GM21423 (cell line): ENCODE measurements around the gene ATP5PF.
"Not testable (repeated sequence)": the region's sequence is repeated elsewhere in the genome, so short reads cannot be mapped to it uniquely, and the experiment has no call there.

Source experiments
- ATAC-seq: cut with Tn5 transposase; IDR thresholded peaks from one replicate; pipeline ENCODE4 v1.9.1; 2021; ENCODE audit warnings: mild to moderate bottlenecking, moderate library complexity; ENCODE audit not compliant: unreplicated experiment

Gene ATP5PF

DNA sequence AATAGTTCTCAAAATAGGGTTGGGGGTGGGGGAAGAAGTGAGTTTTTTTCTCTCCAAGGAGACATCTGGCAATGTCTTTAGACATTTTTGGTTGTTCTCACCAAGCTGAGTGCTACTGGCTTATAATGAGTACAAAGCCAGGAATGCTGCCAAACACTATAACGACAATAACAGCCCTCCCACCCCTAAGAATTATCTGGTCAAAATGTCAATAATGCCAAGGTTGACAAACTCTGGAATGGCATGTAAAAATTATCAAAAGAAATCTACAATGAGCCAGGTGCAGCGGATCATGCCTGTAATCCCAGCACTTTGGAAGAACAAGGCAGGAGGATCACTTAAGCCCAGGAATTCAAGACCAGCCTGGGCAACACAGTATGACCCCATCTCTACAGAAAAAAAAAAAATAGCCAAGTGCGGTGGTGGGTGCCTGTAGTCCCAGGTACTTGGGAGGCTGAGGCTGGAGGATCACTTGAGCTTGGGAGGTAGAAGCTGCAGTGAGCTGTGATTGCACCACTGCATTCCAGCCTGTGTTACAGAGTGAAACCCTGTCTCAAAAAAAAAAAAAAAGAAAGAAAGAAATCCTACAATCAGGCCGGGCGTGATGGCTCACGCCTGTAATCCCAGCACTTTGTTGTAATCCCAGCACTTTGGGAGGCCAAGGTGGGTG is 2.5 kb downstream of the ATP5PF start:
- ATAC-seq = no peak

DNA sequence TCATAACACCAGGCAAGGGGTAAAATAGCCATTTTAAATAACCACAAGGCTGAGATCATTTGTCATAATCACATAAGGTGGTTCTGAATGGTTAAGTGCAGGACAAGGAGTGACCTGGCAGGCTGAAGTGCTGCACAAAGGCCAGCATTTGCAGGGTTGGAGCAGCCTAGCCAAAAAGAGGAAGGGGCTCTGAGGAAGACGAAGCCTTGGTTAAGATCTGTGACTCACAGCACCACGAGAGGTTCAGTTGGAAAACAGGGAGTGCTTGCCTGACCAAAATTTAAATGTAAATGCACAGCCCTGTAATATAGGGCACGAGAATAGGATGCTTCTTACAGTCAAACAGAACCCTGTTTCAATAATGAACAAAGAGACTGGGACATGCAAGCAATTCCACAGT is 12.1 kb downstream of the ATP5PF start:
- ATAC-seq = no peak

DNA sequence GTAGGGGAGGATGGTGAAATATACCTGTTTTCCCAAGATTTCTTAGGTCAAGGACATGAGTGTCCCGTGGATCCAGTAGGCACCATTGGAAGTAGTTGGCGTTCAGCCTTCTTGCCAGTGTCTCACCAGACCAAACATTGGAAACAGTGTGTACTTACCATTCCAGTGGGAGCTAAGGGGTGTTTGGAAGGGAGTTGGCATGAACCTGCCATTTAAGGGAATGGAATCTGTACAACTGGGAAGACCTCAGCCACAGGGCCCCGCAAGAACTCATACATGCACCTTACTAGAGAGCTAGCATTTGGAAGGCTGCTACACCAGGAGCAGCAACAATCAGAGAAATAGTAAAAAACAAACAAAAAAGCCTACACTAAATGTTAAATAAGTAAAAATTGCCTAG is 12.7 kb downstream of the ATP5PF start:
- no peak for ATAC-seq

DNA sequence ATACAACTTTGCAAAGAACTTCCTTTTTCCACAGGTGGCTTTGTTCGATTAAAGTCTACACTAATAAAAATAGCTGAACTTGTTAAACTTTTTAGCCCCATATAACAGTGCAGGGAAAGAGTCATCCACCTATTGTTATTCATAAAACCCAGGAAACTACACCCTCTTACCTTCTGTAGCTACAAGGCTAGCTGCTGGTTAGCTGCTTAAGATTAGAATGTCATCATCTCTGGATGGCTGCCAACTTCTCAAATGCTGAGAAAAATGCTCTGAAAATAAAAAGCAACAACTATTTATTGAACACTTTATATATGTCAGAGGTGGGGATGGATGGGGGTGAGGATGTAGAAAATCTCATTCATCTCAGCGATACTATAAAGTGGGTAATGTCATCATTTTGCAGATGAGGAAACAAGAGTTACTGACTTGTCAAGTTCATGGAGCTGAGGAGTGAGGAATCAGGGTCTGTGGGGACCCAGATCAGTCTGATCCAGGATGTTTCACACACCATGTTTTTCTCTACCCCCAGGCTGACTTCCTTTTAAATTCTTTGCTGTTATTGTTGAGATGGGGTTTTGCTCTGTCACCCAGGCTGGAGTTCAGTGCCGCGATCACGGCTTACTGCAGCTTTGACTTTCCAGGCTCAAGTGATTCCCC is 17.1 kb downstream of the ATP5PF start:
- no peak for ATAC-seq

DNA sequence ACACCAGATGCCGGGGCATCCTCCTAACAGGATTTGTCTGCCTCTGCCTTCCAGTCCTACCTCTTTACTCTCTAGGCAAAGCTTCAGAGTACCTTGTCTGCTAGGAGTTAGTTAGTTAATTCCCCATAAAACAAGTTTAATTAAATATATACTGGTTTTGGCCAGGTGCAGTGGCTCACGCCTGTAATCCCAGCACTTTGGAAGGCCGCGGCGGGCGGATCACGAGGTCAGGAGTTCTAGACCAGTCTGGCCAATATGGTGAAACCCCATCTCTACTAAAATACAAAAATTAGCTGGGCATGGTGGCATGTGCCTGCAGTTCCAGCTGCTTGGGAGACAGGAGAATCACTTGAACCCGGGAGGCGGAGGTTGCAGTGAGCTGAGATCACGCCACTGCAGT is 20.6 kb downstream of the ATP5PF start:
- ATAC-seq = not testable (repeated sequence)

DNA sequence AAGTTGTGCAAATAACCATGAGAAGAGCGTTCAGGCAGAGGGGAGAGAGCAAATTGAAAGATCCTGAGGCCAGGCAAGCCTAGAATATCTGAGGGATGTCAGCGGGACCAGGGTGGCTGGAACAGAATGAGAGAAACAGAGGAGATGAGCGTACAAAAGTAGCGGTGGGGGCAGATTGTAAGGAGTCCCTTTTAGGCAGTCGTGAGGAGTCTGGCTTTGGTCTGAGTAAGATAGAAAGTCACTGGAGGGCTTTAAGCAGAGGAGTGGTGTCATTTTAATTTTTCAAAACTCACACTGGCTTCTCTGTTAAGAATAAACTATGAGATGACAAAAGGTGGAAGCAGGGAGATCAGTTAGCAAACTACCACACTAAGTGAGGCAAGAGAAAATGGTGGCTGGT is 24.2 kb downstream of the ATP5PF start:
- no peak for ATAC-seq

DNA sequence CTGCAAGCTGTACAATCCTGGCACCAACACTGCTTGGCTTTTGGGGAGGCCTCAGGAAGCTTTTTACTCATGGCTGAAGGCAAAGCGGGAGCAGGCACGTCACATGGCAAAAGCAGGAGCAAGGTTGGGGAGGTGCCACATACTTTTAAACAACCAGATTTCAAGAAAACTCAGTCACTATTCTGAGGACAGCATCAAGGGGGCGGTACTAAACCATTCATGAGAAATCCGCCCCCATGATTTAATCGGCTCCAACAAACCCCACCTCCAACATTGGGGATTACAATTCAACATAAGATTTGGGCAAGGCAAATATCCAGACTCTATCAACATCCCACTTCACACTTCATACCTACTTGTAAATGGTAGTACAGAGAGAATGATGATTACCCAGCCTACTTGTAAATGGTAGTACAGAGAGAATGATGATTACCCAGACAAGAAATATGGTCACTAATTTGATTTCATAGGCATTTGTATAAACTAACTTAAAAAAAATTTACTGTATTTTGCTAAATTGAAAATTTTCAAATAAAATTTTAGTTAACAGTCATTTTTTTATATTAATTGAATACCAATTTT is 24.9 kb downstream of the ATP5PF start:
- ATAC-seq = no peak

DNA sequence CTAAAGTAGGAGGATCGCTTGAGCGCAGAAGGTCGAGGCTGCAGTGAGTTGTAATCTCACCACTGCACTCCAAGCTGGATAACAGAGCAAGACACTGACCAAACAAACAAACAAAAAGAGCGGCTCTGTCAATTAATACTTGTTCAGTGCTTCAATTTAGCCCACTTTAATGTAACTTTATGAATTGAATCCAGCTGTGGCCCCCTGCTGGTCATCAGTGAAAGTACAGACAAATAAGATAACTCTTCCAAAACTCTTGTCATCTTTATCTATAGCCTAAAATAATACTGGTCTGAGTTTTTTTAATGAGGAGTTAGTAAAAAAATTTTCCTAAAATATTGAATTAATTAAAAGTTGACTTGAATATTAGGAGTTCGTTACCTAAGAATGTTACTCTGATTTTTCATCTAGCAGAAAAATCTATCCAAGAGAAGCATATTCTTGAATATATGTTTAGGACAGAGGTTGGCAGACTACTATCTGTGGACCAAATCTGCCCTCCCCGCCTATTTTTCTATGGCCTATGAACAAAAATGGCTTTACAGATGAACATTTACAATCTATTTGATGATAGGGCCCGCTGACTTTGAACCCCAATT is 26.1 kb downstream of the ATP5PF start:
- ATAC-seq = no peak

DNA sequence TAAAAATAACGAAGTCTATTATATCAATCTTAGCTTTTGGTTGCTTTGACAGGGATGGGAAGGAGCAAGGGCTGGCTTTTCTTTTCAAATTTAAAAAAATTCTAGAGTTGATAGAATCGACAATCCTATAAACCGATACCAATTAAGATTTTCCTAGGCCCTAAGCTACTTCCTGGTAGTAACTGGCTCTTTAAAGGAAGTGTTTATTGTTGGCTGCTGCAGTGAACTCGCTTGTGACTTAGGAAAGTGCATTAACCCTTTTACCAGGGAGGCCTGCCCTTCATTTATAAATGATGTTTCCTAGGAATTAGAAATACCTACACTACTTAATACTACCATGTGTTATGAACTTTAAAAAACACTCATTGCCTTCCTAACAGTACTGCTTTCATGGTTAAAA is 33.2 kb downstream of the ATP5PF start:
- no peak for ATAC-seq

DNA sequence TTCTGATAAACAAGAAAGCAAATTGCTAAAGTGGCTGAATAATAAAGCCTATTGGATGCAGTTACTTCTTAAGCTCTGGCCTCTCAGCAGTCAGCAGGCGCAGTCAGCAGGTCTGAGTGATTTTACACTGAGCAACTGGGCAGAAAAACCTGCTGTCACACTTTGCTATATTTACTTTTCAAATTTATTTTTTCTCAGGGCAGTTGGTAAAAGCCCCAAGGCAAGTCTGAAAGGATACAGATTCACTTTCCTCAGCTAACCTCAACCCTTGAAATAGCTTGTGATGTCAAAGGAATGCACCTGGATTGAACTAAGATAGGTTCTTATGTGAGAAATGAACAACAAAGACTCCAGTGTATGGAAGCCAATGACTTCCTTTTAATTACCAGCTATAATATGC is 34.0 kb downstream of the ATP5PF start:
- ATAC-seq = no peak

DNA sequence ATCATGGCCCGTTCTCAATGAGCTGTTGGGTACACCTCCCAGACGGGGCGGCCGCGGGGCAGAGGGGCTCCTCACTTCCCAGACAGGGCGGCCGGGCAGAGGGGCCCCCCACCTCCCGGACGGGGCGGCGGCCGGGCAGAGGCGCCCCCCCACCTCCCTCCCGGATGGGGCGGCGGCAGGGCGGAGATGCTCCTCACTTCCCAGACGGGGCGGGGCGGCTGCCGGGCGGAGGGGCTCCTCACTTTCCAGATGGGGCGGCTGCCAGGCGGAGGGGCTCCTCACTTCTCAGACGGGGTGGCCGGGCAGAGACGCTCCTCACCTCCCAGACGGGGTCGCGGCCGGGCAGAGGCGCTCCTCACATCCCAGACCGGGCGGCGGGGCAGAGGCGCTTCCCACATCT is 39.2 kb downstream of the ATP5PF start:
- not testable (repeated sequence) for ATAC-seq

DNA sequence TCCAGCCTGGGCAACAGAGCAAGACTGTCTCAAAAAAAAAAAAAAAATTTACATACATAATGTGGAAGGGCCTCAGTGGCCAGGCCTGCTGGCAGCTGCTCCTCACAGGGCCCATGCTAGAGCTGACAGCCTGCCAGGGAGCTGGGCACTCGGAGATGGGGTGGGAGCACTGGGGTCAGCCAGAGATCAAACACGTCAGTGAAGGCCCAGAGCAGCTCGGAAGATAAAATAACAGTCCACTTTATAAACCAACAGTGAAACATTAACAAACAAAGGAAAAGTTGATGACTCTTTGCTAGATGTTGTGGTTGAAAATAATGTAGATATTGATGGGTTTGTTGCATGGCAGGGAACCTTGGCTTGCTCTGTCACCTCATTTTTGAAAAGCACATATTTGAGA is 42.7 kb downstream of the ATP5PF start:
- no peak for ATAC-seq

DNA sequence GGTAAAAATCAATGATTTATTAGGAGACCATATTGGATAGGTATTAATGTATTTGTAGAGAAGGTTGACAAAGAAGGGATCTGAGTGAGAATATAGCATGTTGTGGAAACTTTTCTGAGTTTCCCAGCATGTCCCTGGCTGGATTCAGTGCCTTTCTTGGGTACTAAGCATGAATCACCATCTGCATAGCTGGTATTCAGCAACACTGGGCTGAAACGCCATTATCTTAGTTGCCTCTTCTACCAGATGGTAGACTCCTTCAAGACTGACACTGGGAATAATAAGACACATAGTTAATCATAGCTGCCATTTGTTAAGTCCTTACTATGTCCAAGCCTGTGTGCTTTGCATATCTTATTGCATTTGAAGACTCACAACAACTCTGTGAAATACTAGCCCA is 45.5 kb downstream of the ATP5PF start:
- no peak for ATAC-seq

DNA sequence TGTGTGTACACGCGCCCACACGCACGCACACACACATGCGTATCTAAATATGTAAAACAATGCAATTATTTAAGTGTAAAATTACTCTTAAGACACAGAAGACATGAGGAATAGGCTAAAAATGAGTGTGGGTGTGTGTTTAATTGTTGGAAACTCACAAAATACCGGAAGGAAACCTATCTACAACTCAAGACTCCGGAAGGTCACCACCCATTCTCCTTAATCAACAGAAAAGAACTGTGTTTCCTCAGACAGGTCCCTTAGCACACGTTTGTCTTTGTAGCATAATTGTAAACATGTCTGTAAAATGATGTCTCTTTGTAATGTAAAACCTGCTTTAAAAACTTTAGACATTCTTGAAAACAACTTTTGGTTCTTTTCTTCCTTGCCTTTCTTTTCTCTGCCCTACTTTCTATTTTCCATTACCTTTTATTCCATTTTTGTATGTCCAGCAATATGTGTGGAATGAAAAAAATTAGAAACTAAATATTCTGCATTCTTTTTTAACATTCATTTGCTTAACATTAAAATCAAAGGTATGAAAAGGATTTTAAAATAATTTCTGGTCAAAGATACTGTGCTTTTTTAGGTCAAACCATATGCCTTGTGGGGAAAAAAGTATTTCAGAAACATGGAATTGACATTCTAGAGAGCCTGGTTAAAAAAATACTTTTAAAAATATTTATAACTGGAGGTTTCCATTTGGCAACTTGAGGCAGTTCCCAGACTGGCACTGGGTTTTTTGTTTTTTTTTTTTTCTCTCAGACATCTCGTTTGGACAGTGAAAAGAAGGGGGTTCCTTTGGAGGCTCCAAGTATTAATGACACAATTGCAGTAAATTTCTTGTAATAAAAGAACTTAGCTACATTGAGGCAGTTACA is 46.2 kb downstream of the ATP5PF start:
- no peak for ATAC-seq

DNA sequence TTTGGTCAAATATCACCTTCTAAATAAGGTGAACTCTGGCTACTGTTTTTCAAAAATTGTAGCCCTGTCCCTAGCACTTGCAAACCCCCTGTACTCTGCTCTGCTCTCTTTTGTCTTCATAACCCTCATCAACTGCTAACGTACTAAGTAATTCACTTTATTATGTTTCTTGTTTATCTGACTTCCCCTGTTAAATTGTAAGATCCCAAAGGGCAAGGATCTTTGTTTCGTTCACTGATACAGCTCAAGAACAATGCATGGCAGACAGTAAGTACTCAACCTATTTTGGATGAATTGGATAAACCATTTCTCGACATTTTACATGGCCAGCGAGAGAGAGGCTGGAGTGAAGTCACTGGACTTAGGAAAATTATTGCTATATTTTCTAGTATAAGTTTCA is 46.9 kb downstream of the ATP5PF start:
- ATAC-seq = no peak

DNA sequence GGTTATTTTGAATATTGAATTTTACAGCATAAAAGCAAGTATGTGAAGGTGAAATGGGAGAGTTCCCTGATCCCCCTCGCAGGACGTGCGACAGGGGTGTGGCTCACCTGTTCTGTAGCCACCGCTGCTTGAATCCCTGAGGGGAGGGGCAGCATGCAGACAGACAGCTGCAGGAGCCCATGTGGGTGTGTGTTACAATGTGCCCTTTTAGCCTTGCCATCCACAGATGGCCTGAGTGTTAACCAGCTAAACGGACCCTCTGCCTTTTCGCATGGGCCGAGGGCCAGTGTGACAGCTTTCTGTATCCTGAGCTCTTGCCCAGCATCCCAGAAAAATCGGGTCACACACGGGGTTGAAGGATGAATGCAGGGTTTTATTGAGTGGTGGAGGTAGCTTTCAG is 52.3 kb downstream of the ATP5PF start:
- ATAC-seq = no peak

DNA sequence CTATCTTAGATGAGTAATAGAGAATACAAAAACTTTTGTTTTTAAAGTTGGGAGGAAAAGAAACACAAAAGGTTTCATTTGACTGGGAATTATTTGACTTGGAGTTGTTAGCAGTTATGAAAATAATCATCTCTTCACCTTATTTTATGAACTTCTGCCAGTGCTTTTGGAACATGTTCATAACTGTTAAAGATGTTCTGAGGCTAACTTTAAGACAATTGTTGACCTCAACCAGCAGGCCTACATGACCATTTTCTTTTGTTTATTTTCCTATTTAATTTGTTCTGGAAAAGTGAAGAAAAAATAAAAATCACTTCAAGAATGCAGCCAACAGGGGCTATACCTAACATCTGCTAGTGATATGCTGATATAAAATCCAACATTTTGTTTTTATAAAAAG is 58.3 kb downstream of the ATP5PF start:
- no peak for ATAC-seq
